HG03354 (cell line): ENCODE data around the gene RNH1.

Experiments
- ATAC-seq: cut with Tn5 transposase; IDR thresholded peaks from one replicate; pipeline ENCODE4 v1.9.1; 2021; ENCODE audit warnings: mild to moderate bottlenecking; ENCODE audit not compliant: unreplicated experiment, poor library complexity, severe bottlenecking

Gene RNH1

GRCh38 chr11:446891-447290, 60.2 kb downstream of the RNH1 start:
- ATAC-seq = no peak

- ATAC-seq = no peak
Measured at GRCh38 chr11:445765-446588, 61.1 kb downstream of the RNH1 start.
